ENCODE measurements around the gene SCGB1C1. TPM values are rescaled to one million over a fixed set of nuclear protein-coding genes. Genes with fewer than 3 reads are reported as not detected.

Gene SCGB1C1
- total and polyA plus RNA-seq, 2 of the 8 experiments (the other 6 are each of a cell fraction or from before 2014, with no cell fraction given): not detected

DNA sequence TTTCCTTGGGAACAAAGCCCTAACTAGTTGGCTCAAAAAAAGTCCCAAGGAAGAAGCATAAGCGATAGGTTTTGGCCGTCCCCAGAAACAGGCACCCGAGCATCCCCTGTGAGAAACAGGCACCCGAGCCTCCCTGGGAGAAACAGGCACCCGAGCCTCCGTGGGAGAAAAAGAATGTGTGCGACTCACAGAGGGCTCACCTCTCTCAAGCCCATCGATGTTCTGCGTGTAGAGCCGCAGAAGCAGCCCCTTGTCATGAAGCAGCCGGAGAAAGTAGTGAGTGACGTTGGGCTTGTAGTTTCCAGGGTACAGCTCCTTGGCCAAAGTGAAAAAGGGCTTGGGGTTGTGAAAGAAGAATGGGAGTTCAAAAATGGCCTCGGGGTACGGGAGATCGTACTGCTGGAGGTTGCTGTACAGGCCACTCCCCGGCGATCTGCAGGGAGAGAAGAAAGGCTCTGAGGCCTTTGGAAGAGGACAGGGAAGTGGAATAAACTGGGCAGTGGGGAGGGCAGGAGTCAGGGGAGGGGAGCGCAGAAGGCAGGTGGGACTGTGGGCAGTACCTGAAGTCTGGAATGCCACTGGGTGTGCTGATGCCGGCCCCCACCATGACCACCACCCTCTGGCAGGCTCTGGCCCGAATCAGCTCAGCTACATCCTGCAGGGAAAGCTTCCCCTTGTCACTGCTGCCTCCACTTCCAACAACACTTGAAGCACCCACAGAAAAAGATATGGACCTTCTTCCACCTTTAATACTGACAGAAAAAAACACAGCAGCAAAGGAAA is 40.1 kb downstream of the SCGB1C1 start:
- Histone ChIP-seq H4K8ac (ENCODE audit: extremely low read depth, insufficient read depth, low read length) (no peak overlapping the region; the same call in 1 of the 2 replicates), H3K9ac (replicated peaks in 1 of 4; ENCODE audit: extremely low read depth in 1 of 4, low read depth in 3 of 4, low read length in 3 of 4) (no peak overlapping the region), H4K91ac (replicated peaks; ENCODE audit: insufficient read length, low read length) (no peak overlapping the region), H4K5ac (ENCODE audit: insufficient read length, low read depth, low read length) (no peak overlapping the region), H4K20me1 (replicated peaks in 1 of 2; ENCODE audit: control insufficient read depth in 1 of 2, insufficient read depth in 2 of 2, low read length in 2 of 2) (peaks cover 0 to 2% of the 10 kb centered on the region in 2 experiments), H2BK20ac (ENCODE audit: low read length) (no peak overlapping the region), H2AK5ac (ENCODE audit: low read depth, low read length) (no peak overlapping the region), H3K18ac (ENCODE audit: extremely low read depth, low read length) (no peak overlapping the region), H3K23me2 (ENCODE audit: low read depth, low read length) (peaks cover 14% of the 10 kb centered on the region), H3K79me2 (ENCODE audit: control insufficient read depth in 1 of 2, insufficient read depth in 2 of 2, low read length in 2 of 2) (peaks cover 5 to 14% of the 10 kb centered on the region in 2 experiments), H2BK15ac (ENCODE audit: low read length) (no peak overlapping the region), H3K4me2 (ENCODE audit: insufficient read depth in 1 of 2, low read depth in 2 of 2, low read length in 2 of 2) (no peak overlapping the region), H2BK12ac (ENCODE audit: low read depth, low read length) (no peak overlapping the region), H3K4ac (replicated peaks; ENCODE audit: insufficient read length, low read depth, low read length) (no peak overlapping the region), H3K23ac (ENCODE audit: insufficient read length) (no peak overlapping the region), H3K79me1 (ENCODE audit: low read depth, low read length) (peaks cover 4% of the 10 kb centered on the region; the same call in 1 of the 2 replicates), H3K27me3 (replicated peaks in 1 of 4; ENCODE audit: control insufficient read depth in 3 of 4, extremely low read depth in 1 of 4, insufficient read depth in 3 of 4, low read length in 3 of 4) (no peaks in the 10 kb centered on the region), H3K9me3 (ENCODE audit: insufficient read depth in 2 of 2, low read depth in 1 of 2, low read length in 1 of 2) (no peaks in the 10 kb centered on the region), H3K14ac (ENCODE audit: insufficient read length) (no peak overlapping the region), H2BK120ac (replicated peaks; ENCODE audit: low read depth, low read length) (no peak overlapping the region), H3K4me3 (ENCODE audit: extremely low read depth in 1 of 4, insufficient read depth in 2 of 4, low read depth in 3 of 4, low read length in 4 of 4) (no peak overlapping the region), H3K56ac (replicated peaks; ENCODE audit: insufficient read length, low read depth, low read length) (no peak overlapping the region), H3K27ac (ENCODE audit: low read depth, low read length) (no peak overlapping the region), H2BK5ac (ENCODE audit: low read depth, low read length) (no peak overlapping the region), H3K36me3 (ENCODE audit: control insufficient read depth in 2 of 4, insufficient read depth in 4 of 4, low read length in 3 of 4) (no peaks in the 10 kb centered on the region; a peak in 2 of 8 replicates), H2AFZ (ENCODE audit: low read length) (no peak overlapping the region), H3K4me1 (replicated peaks in 1 of 4; ENCODE audit: control insufficient read depth in 3 of 4, insufficient read depth in 4 of 4, low read length in 3 of 4) (no peaks in the 10 kb centered on the region; a peak in 1 of 7 replicates)
- WGBS, 2 experiments (ENCODE audit: extremely low coverage in 1 of 2, insufficient coverage in 1 of 2, insufficient read length in 1 of 2, insufficient replicate concordance in 2 of 2, low coverage in 1 of 2, low lambda C conversion rate in 2 of 2, missing lambda C conversion rate in 1 of 2): 95% methylated on average over 20 of the region's 20 CpGs; no CpG with 5 or more reads in 1 of the 2 experiments
- CTCF ChIA-PET (ENCODE audit: partially characterized antibody): interaction anchor here (0.7 to 3.7 kb wide), 5 partner anchors 16 to 131 kb away, joined by 3 to 18 read pairs (median 11); no protein-coding TSS in a partner anchor
- no peak for DNase-seq (ENCODE audit: low read depth in 1 of 2, low spot score in 2 of 2)
- FAIRE-seq: no peak
- POLR2A ChIA-PET (ENCODE audit: partially characterized antibody): interaction anchor here (9.7 kb wide), 1 partner anchor 17 kb away, joined by 99 read pairs; no protein-coding TSS in a partner anchor

Data from H1 (cell line).